Liver (tissue), 2 donors: ENCODE data around the gene SSPN.

Source experiments
- TF ChIP-seq, protein P1 (sequence below): fragments of 150-350 bp; IDR thresholded peaks from 2 replicates; pipeline ENCODE4 v1.5.1; 2017; ENCODE audit warnings: improper control_type of control experiment, low read depth, low read length; ENCODE audit not compliant: missing input control
- TF ChIP-seq, protein P2 (sequence below): IDR thresholded peaks from 2 replicates; pipeline ENCODE4 v1.6.1; 2016; ENCODE audit warnings: antibody characterized with exemption, mild to moderate bottlenecking
- donor health status: healthy.

DNA sequence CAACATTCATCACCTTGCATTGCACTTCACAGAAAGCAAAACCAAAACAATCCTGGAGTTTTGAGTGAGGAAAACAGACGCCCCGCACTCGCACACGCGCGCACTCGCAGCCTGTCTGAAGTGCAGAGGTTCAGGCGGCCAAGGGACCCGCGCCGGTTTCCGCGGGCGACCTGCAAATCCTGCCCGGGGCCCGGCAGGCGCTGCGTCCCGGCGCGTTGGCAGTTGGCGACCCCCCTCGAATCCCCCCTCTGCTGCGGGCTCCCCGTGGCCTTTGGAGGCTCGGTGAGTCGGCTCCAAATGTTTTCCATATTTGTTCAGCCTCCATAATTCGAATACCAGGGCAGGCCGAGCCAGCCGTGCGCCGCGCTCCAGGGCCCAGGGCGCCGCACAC lies at the start of gene SSPN:
- TF ChIP-seq, protein P1, sequence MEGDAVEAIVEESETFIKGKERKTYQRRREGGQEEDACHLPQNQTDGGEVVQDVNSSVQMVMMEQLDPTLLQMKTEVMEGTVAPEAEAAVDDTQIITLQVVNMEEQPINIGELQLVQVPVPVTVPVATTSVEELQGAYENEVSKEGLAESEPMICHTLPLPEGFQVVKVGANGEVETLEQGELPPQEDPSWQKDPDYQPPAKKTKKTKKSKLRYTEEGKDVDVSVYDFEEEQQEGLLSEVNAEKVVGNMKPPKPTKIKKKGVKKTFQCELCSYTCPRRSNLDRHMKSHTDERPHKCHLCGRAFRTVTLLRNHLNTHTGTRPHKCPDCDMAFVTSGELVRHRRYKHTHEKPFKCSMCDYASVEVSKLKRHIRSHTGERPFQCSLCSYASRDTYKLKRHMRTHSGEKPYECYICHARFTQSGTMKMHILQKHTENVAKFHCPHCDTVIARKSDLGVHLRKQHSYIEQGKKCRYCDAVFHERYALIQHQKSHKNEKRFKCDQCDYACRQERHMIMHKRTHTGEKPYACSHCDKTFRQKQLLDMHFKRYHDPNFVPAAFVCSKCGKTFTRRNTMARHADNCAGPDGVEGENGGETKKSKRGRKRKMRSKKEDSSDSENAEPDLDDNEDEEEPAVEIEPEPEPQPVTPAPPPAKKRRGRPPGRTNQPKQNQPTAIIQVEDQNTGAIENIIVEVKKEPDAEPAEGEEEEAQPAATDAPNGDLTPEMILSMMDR = no peak
- TF ChIP-seq, protein P2, sequence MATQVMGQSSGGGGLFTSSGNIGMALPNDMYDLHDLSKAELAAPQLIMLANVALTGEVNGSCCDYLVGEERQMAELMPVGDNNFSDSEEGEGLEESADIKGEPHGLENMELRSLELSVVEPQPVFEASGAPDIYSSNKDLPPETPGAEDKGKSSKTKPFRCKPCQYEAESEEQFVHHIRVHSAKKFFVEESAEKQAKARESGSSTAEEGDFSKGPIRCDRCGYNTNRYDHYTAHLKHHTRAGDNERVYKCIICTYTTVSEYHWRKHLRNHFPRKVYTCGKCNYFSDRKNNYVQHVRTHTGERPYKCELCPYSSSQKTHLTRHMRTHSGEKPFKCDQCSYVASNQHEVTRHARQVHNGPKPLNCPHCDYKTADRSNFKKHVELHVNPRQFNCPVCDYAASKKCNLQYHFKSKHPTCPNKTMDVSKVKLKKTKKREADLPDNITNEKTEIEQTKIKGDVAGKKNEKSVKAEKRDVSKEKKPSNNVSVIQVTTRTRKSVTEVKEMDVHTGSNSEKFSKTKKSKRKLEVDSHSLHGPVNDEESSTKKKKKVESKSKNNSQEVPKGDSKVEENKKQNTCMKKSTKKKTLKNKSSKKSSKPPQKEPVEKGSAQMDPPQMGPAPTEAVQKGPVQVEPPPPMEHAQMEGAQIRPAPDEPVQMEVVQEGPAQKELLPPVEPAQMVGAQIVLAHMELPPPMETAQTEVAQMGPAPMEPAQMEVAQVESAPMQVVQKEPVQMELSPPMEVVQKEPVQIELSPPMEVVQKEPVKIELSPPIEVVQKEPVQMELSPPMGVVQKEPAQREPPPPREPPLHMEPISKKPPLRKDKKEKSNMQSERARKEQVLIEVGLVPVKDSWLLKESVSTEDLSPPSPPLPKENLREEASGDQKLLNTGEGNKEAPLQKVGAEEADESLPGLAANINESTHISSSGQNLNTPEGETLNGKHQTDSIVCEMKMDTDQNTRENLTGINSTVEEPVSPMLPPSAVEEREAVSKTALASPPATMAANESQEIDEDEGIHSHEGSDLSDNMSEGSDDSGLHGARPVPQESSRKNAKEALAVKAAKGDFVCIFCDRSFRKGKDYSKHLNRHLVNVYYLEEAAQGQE = no peak
